GM21717 (cell line): ENCODE results near the gene XK.
"Not testable (repeated sequence)": the region's sequence is repeated elsewhere in the genome, so short reads cannot be mapped to it uniquely, and the experiment has no call there.

ENCODE experiments used
- ATAC-seq: cut with Tn5 transposase; IDR thresholded peaks from one replicate; pipeline ENCODE4 v1.9.1; 2021; ENCODE audit warnings: mild to moderate bottlenecking, moderate library complexity; ENCODE audit not compliant: unreplicated experiment

The XK gene

GRCh38 chrX:37685381-37686359 is at the start of gene XK:
XK (plus strand) TSS chrX:37685791; CDS start chrX:37685962, 171 bp downstream.
- ATAC-seq: peak; percentile 59

DNA sequence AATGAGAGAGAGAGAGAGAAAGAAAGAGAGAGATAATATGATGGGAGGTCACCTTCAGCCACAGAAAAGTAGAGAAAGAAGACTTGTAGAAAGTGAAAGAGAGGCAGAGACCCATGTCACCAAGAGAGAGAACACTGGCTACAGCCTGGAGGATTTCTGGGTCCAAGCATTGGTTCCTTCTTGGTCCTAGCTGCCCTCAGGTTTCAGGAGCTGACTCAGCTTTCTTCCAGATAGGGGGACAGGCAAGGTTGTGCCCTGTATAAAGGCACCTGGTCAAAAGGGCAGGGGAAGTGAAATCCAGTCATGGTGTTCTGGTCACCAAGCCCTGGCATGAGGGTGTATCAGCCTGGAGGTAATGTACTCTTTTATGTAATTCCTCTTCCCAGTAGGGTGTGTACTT is 47.5 kb upstream of the XK start:
- ATAC-seq: no peak

DNA sequence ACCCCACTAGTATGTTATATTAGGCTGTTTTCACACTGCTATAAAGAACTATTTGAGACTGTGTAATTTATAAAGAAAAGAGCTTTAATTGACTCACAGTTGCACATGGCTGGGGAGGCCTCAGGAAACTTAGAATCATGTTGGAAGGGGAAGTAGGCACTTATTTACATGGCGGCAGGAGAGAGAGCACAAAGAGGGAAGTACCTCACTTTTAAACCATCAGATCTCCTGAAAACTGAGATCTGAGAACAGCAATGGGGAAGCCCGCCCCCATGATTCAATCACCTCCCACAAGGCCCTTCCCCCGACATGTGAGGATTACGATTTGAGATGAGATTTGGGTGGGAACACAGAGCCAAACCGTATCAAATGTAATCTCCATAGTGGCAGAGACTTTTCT is 45.4 kb upstream of the XK start:
- ATAC-seq: no peak

- no peak for ATAC-seq
These were observed 43.7 kb upstream of the XK start for GRCh38 chrX:37641859-37642258.

- no peak for ATAC-seq
These were observed 40.9 kb upstream of the XK start for GRCh38 chrX:37644381-37645305.

- ATAC-seq: no peak
These were observed 39.3 kb upstream of the XK start for GRCh38 chrX:37646254-37646653.

DNA sequence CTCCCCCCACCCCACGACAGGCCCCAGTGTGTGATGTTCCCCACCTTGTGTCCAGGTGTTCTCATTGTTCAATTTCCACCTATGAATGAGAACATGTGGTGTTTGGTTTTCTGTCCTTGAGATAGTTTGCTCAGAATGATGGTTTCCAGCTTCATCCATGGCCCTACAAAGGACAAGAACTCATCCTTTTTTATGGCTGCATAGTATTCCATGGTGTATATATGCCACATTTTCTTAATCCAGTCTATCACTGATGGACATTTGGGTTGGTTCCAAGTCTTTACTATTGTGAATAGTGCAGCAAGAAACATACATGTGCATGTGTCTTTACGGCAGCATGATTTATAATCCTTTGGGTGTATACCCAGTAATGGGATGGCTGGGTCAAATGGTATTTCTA is 34.7 kb upstream of the XK start:
- ATAC-seq: not testable (repeated sequence)

DNA sequence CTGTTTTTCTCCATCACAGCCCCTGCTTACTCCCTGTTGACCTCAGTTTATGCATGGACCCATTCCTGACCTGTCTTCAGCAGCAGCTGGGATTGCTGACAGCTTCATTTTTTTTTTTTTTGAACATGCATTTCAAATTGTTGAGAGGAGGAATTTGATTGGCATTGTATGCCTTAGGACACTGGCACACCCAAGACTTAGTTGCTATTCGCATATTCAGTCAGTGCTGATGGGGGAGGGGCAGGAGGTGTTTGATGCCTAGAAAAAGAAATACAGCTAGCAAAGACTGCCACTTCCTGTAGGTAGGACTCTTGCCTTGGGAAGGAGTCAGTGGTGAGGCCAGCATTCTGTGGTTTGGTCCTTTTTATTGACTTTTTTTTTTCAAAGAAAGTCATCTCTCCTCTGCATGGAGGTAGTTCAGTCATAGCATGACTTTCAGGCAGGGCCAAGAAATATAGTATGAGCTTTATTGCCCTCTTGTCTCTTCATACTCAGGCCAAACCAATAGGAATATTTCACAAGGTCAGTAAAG is 33.6 kb upstream of the XK start:
- ATAC-seq: no peak

DNA sequence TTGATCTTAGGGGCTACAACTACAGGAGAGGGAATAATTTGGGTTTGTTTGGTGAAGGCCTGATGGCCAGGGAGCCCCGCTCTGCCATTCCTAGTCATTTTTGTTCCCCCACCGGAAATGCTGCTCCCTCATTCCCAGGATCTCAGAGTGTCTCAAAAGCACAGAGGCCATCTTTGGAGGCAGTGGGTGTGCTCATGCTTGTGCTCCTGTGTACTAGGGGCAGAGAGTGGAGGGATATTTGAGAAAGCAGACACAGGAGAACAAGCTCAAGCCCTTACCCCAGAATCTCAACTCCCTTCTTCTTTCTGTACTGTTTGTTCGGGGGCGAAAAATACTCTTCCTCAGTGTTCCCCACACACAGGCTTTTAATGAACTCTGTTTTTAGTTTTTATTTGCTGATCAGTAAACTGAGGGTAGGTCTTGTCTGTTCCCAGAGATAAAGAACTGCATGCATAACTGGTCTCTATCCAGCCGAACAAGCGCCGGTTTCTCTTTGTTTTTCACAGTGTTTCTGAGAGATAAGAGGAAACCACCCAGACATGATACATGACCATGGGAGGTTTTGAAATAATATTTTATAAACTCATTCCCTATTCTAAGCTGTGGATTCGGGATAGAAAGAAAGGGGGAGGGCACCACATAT is 32.9 kb upstream of the XK start:
- no peak for ATAC-seq

DNA sequence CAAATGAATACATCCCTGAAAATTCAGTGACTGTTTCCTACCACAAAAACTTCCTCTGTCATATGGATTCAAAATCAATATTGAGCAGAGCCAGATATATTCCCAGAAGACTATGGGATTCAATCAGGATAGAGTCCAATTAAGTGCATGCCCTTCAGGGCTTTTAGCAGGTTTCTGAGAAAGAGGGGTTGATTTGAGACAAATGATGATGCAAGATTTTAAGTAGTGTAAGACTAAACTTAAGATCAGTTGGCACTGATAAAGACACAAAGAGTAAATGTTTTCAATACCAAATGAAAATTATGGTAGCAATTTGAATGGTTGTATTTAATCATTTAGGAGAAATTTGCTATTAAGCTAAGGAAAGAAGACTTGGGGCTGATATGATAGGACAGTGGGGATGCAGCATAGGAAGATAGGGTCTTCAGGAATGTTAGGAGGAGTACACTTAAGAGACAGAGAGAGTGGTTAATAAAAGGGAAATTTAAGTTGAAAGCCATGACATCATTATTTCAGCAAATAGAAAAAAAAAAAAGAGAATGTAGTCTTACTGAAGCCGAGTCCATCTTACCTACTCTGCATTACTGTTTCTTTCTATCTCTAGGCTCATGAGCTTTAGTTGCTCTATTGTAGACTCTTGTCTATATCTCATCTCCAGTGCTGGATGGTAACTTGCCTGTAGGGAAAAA is 32.0 kb upstream of the XK start:
- no peak for ATAC-seq

GRCh38 chrX:37658343-37659030 is 27.1 kb upstream of the XK start:
- ATAC-seq: no peak

DNA sequence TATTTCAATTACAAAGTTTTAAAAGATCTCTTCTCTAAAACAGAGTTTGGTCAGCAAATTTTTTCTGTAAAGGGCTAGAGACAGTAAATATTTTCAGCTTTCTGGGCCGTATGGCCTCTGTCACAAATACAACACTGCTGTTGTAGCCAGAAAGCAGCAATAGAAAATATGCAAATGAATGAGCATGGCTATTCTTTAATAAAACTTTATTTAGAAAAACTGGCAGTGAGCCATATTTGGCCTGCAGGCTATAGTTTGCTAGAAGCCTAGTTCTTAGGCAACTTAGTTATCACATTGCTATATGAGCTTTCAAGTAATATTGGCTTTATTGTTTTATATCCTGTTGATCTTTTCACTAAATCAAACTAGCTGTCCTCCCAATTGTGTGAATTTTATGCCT is 26.5 kb upstream of the XK start:
- no peak for ATAC-seq

- ATAC-seq: no peak
These were observed 23.4 kb upstream of the XK start for GRCh38 chrX:37662181-37662580.

DNA sequence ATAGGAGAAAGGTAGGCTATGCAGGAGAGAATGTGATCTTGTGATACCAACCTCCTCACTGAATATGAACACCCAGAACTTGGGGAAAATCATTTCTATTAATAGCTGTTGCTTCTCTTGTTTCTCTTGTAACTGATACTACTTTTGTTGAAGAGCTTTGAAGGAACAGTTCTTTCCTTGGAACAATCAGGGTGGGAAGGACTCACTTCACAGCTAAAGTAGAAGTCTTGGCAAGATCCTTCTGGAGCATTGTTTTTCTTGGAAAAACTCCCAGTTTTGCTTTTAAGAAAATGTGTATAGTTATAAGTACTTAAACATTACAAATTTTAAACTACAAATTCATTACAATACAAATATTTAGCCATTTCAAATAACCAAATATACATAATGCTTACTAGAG is 19.1 kb upstream of the XK start:
- ATAC-seq: no peak

GRCh38 chrX:37667141-37667540 is 18.4 kb upstream of the XK start:
- no peak for ATAC-seq

DNA sequence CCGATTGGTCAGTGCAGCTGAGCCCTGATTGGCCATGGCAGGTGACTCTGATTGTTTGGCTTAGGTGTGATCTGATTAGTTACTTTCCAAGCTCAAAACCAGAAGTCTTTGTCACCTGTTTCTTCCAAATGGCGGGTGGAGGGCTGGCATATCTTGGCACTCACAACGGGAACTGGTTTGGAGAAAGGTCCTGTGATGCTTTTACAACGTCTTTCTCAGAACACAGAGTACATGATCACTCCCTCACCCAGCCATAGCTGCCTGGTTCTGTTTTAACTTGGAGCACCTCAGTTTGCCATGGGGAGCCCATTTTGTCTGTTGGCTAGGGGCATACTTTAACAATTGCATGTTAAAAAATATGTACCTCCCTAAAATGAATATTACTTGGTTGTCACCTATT is 13.0 kb upstream of the XK start:
- no peak for ATAC-seq

- ATAC-seq: no peak
These were observed 8.8 kb upstream of the XK start for GRCh38 chrX:37676811-37677210.

GRCh38 chrX:37677243-37677642 is 8.3 kb upstream of the XK start:
- ATAC-seq: peak; percentile 20

GRCh38 chrX:37677765-37678164 is 7.8 kb upstream of the XK start:
- ATAC-seq: peak; percentile 95

- ATAC-seq: no peak
These were observed 7.0 kb upstream of the XK start for GRCh38 chrX:37678574-37678973.
